Gastroesophageal sphincter (tissue), 3 donors: ENCODE results near the gene PIP4K2A.

Experiments used
- EP300 ChIP-seq: sonication (generic); formaldehyde crosslinking; IDR thresholded peaks from one replicate; pipeline ENCODE4 v1.6.1; 2017; ENCODE audit warnings: antibody characterized with exemption, mild to moderate bottlenecking
- POLR2A ChIP-seq, 2 donors: fragments of 450-650 bp; IDR thresholded peaks; one replicate each; pipeline ENCODE4 v1.6.1; 2017; ENCODE audit warnings: antibody characterized with exemption in 2 of 2, mild to moderate bottlenecking in 2 of 2, moderate library complexity in 1 of 2
- TF ChIP-seq, protein P1 (sequence below), 4 experiments: fragments of 200-600 bp in 2 of 4; fragments of 450-650 bp in 2 of 4; sonication (generic) in 1 of 4; IDR thresholded peaks; one replicate each; pipeline ENCODE4 v1.5.1; 2017 to 2019; ENCODE audit warnings: antibody characterized with exemption in 4 of 4, mild to moderate bottlenecking in 2 of 4, moderate library complexity in 2 of 4

DNA sequence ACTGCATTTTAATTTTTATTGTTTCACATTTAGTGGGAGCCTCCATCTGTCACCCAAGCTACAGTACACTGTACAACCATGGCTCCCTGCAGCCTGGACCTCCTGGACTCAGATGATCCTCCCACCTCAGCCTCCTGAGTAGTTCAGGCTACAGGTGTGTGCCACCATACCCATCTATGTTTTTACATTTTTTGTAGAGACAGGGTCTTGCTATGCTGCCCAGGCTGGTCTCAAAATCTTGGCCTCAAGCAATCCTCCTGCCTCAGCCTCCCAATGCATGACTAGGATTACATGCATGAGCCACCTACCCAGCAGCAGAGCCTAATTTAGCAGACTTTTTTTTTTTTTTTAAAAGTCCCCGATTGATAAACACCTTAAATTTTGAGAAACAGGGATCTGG is 5.6 kb downstream of the PIP4K2A start:
- TF ChIP-seq, protein P1, sequence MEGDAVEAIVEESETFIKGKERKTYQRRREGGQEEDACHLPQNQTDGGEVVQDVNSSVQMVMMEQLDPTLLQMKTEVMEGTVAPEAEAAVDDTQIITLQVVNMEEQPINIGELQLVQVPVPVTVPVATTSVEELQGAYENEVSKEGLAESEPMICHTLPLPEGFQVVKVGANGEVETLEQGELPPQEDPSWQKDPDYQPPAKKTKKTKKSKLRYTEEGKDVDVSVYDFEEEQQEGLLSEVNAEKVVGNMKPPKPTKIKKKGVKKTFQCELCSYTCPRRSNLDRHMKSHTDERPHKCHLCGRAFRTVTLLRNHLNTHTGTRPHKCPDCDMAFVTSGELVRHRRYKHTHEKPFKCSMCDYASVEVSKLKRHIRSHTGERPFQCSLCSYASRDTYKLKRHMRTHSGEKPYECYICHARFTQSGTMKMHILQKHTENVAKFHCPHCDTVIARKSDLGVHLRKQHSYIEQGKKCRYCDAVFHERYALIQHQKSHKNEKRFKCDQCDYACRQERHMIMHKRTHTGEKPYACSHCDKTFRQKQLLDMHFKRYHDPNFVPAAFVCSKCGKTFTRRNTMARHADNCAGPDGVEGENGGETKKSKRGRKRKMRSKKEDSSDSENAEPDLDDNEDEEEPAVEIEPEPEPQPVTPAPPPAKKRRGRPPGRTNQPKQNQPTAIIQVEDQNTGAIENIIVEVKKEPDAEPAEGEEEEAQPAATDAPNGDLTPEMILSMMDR (IDR thresholded peaks at IDR 0.05), result no peak
- TF ChIP-seq POLR2A (IDR thresholded peaks at IDR 0.05) (no peak), EP300 (no peak)
